ENCODE data around the gene ANAPC13.

ANAPC13 gene

DNA sequence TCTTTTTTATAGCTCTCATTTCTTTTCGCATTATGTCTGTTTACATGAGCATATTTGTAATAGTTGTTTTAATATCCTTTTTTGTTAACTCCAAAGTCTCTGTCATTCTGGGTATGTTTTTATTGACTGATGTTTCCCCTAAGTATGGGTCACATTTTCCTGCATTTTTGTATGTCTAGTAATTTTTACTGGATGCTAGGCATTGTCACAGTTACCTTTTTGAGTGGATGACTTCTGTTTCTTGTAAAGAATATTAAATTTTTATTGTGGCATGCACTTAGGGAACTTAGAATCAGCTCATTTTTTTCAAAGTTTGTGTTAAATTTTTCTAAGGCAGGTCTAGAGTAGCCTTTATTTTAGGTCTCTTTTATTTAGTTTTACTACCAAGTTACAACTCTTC lies 40.7 kb downstream of the ANAPC13 start:
- TF ChIP-seq, protein P1, sequence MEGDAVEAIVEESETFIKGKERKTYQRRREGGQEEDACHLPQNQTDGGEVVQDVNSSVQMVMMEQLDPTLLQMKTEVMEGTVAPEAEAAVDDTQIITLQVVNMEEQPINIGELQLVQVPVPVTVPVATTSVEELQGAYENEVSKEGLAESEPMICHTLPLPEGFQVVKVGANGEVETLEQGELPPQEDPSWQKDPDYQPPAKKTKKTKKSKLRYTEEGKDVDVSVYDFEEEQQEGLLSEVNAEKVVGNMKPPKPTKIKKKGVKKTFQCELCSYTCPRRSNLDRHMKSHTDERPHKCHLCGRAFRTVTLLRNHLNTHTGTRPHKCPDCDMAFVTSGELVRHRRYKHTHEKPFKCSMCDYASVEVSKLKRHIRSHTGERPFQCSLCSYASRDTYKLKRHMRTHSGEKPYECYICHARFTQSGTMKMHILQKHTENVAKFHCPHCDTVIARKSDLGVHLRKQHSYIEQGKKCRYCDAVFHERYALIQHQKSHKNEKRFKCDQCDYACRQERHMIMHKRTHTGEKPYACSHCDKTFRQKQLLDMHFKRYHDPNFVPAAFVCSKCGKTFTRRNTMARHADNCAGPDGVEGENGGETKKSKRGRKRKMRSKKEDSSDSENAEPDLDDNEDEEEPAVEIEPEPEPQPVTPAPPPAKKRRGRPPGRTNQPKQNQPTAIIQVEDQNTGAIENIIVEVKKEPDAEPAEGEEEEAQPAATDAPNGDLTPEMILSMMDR (IDR thresholded peaks at IDR 0.05; ENCODE audit: extremely low read depth, missing control alignments), result no peak
- no peak for DNase-seq (ENCODE audit: low spot score)

DNA sequence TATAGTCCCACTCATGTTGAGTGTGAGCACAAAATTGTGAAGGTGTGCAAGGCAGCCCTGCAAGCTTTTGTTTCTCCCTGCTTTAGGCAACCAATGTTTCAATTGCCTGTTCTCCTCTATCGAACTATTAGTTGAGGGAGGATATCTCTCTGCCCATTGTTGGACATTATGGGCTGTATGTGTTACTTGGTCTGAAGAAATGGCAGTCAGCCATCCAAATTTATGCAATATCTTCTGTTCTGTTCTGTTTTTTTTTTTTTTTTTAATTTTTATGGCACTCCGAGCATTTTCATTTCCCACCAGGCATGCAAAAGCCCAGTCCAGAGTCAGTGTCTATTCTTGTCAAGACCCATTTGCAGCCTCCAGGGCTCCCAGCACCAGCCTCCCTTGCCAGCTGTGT lies 44.0 kb downstream of the ANAPC13 start:
- TF ChIP-seq, protein P1 (IDR thresholded peaks at IDR 0.05; ENCODE audit: extremely low read depth, missing control alignments), result no peak

DNA sequence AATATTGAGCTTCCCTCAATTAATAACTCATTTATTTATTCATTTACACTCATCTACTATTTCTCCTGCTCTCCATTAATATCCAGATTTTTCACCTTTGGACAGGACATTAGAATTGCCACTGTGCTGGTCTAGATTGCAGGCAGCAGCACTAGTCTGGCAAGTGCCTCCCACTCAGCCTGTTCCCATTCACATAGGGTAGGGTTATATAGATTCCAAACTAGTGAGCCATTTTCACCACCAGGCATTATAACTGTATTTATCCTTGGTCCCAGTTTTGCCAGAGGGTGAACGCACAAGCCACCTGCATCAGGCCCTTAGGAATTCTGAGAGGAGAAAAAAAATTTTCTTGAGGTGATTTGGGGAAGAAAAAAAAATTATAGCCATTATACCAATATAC lies 44.5 kb downstream of the ANAPC13 start:
- no peak for DNase-seq (ENCODE audit: low spot score)
- TF ChIP-seq, protein P1 (IDR thresholded peaks at IDR 0.05; ENCODE audit: extremely low read depth, missing control alignments), result no peak

More for the DNA sequence above, 44.0 kb downstream of the ANAPC13 start:
- no peak for DNase-seq (ENCODE audit: low spot score)

DNA sequence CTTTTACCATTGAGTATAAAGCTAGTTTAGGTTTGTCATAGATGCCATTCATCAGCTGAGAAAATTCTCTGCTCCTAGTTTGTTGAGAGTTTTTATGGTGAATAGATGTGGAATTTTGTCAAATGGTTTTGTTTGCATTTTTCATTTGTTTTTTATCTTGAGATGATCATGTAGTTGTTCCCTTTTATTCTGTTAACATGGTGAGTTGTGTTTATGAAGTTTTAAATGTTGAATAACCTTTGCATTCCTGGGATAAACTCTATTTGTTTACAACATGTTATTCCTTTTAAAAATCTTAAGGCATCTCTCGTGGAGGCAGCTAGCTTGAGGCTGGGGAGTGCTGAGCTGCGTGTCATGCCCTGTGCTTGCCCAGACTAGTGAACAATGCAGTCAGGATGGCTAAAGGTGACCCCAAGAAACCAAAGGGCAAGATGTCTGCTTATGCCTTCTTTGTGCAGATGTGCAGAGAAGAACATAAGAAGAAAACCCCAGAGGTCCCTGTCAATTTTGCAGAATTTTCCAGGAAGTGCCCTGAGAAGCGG lies 48.5 kb downstream of the ANAPC13 start:
- TF ChIP-seq, protein P1 (IDR thresholded peaks at IDR 0.05; ENCODE audit: extremely low read depth, missing control alignments), result no peak
- no peak for DNase-seq (ENCODE audit: low spot score)

DNA sequence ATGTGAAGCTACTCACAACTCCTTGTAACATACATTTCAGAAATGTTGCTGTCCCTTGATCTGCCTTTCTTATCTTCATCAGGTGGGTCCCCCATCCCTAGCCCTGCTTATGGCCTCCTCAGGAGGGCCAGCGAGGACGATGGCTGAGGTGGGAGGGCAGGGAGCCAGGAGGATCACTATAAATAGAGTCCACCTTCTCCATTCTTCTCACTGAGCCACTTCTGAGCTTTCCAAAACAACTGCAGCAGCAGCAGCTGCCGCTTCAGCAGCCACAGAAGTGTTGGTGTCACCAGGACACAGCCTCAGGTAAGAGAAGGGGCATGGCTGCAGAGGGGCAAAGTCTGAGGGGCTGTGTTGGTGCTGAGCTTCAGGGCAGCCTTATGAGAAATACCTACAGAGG lies 53.5 kb downstream of the ANAPC13 start:
- DNase-seq (ENCODE audit: low spot score), result no peak
- TF ChIP-seq, protein P1 (IDR thresholded peaks at IDR 0.05; ENCODE audit: extremely low read depth, missing control alignments), result no peak

DNA sequence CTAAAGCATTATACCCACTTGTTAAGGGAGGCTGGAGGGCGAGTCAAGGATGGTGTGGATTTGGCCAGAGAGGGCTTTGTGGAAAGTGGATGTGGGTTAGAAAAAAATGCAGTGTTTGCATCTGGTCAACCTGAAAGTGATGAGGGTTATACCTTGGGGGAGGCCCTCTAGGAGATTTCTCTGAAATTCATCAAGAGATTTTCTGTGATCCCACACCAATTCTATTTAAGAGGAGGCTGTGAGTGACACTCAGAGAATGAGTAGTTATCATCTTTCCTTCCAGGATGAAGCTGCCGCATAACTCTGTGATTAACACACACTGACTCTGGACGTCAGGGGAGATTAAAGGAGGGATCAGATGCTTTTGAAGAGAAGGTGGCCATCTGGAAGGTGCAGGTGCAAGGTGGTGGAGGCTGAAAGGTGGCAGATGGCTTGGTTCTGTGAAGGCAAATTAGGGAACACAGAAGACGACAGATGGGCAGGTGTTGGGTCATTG lies 54.8 kb downstream of the ANAPC13 start:
- TF ChIP-seq, protein P1 (IDR thresholded peaks at IDR 0.05; ENCODE audit: extremely low read depth, missing control alignments), result no peak
- no peak for DNase-seq (ENCODE audit: low spot score)

DNA sequence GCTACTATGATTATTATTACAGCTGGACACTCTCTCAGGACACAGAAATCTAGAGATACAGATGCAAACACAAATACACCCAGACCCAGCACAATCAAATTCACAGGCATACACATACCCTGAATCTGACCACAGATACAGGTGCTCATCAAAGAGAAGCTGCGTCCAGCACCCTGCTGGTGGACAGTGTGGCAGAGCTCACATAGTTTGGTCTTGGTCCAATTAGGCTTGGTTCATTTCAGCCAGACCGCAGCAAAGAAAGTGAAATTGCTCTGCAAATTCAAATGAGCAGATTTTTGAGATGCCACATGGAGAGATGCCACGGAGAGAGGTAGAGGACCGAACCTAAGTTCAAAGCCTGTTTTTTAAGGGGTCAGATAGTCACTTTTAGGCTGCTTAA lies 55.6 kb downstream of the ANAPC13 start:
- TF ChIP-seq, protein P1 (IDR thresholded peaks at IDR 0.05; ENCODE audit: extremely low read depth, missing control alignments), result no peak
- DNase-seq (ENCODE audit: low spot score), result no peak

All from GM20000 (cell line).